ENCODE measurements around the gene INPP5A. TPM values are rescaled to one million over a fixed set of nuclear protein-coding genes. Genes with fewer than 3 reads are reported as not detected.

INPP5A gene
- total and polyA plus RNA-seq, 4 donors: 34.7 to 43.5 (median 41.2) TPM

DNA sequence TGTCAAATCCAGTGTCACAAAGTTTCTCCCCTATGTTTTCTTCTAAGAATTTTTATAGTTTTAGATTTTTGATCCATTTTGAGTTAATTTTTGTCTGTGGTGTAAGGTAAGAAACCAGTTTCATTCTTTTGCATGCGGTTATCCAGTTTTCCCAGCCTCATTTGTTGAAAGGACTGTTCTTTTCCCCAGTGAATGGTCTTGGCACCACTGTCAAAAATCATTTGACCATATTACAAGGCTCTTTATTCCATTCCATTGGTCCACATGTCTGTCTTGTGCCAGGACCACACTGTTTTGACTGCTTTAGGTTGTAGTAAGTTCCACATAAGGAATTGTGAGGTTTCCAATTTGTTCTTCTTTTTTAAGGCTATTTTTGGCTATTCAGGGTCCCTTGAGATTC is 64.0 kb downstream of the INPP5A start:
- no peak for DNase-seq (ENCODE audit: low read depth in 4 of 6, low spot score in 6 of 6)
- Histone ChIP-seq H3K27ac (ENCODE audit: low read depth, low read length) (no peak overlapping the region), H3K36me3 (ENCODE audit: control insufficient read depth, insufficient read depth, low read length) (peaks cover 6% of the 10 kb centered on the region), H3K27me3 (ENCODE audit: control insufficient read depth, insufficient read depth, low read length) (no peaks in the 10 kb centered on the region), H3K4me3 (ENCODE audit: low read depth, low read length) (no peak overlapping the region), H3K9me3 (ENCODE audit: control insufficient read depth, insufficient read depth, low read length) (peaks cover 3% of the 10 kb centered on the region), H3K4me1 (ENCODE audit: control insufficient read depth, insufficient read depth, low read length) (peaks cover 14% of the 10 kb centered on the region)
- WGBS (ENCODE audit: insufficient coverage): no CpG with 5 or more reads among the region's 1 CpG

DNA sequence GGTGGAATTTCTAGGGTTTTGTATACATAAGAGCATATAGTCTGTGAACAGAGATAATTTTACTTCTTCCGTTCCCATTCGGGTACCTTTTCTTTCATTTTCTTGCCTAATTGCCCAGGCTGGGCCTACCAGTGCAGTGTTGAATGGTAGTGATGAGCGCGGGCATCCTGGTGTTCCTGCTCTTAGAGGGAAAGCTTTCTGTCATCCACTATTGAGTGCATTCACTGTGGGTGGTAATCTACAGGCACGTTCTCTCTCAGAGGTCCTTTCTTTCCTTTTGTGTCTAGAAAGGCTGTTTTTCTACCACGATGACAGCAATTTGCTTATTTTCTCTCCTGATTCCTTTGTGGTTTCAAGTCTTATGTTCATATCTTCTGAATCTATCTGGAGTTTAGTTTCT is 65.0 kb downstream of the INPP5A start:
- 70% methylated on average over 4 of the region's 6 CpGs for WGBS (ENCODE audit: insufficient coverage)
- no peak overlapping the region for H3K4me3 ChIP-seq (ENCODE audit: low read depth, low read length)
- H3K36me3 ChIP-seq (ENCODE audit: control insufficient read depth, insufficient read depth, low read length): peaks cover 6% of the 10 kb centered on the region
- peaks cover 23% of the 10 kb centered on the region for H3K4me1 ChIP-seq (ENCODE audit: control insufficient read depth, insufficient read depth, low read length)
- H3K9me3 ChIP-seq (ENCODE audit: control insufficient read depth, insufficient read depth, low read length): peaks cover 3% of the 10 kb centered on the region
- no peaks in the 10 kb centered on the region for H3K27me3 ChIP-seq (ENCODE audit: control insufficient read depth, insufficient read depth, low read length)
- DNase-seq (ENCODE audit: low read depth in 4 of 6, low spot score in 6 of 6): peak in 1 of 6 donors; percentile 62
- no peak overlapping the region for H3K27ac ChIP-seq (ENCODE audit: low read depth, low read length)

GRCh38 chr10:132603851-132604533 is 66.4 kb downstream of the INPP5A start:
- Histone ChIP-seq H3K4me3 (ENCODE audit: low read depth, low read length) (no peak overlapping the region), H3K4me1 (ENCODE audit: control insufficient read depth, insufficient read depth, low read length) (peaks cover 34% of the 10 kb centered on the region), H3K9me3 (ENCODE audit: control insufficient read depth, insufficient read depth, low read length) (peaks cover 3% of the 10 kb centered on the region), H3K27ac (ENCODE audit: low read depth, low read length) (no peak overlapping the region), H3K27me3 (ENCODE audit: control insufficient read depth, insufficient read depth, low read length) (no peaks in the 10 kb centered on the region), H3K36me3 (ENCODE audit: control insufficient read depth, insufficient read depth, low read length) (peaks cover 17% of the 10 kb centered on the region)
- 98% methylated on average over 26 of the region's 30 CpGs for WGBS (ENCODE audit: insufficient coverage)
- no peak for DNase-seq (ENCODE audit: low read depth in 4 of 6, low spot score in 6 of 6)

GRCh38 chr10:132604686-132605085 is 67.1 kb downstream of the INPP5A start:
- Histone ChIP-seq H3K27me3 (ENCODE audit: control insufficient read depth, insufficient read depth, low read length) (no peaks in the 10 kb centered on the region), H3K4me1 (ENCODE audit: control insufficient read depth, insufficient read depth, low read length) (peaks cover 34% of the 10 kb centered on the region), H3K36me3 (ENCODE audit: control insufficient read depth, insufficient read depth, low read length) (peaks cover 17% of the 10 kb centered on the region), H3K9me3 (ENCODE audit: control insufficient read depth, insufficient read depth, low read length) (peaks cover 2% of the 10 kb centered on the region), H3K27ac (ENCODE audit: low read depth, low read length) (no peak overlapping the region), H3K4me3 (ENCODE audit: low read depth, low read length) (no peak overlapping the region)
- no peak for DNase-seq (ENCODE audit: low read depth in 4 of 6, low spot score in 6 of 6)
- 94% methylated on average over 3 of the region's 3 CpGs for WGBS (ENCODE audit: insufficient coverage)

GRCh38 chr10:132605390-132605789 is 67.8 kb downstream of the INPP5A start:
- H3K9me3 ChIP-seq (ENCODE audit: control insufficient read depth, insufficient read depth, low read length): no peaks in the 10 kb centered on the region
- H3K4me3 ChIP-seq (ENCODE audit: low read depth, low read length): no peak overlapping the region
- H3K36me3 ChIP-seq (ENCODE audit: control insufficient read depth, insufficient read depth, low read length): peaks cover 23% of the 10 kb centered on the region
- H3K4me1 ChIP-seq (ENCODE audit: control insufficient read depth, insufficient read depth, low read length): peaks cover 34% of the 10 kb centered on the region
- H3K27me3 ChIP-seq (ENCODE audit: control insufficient read depth, insufficient read depth, low read length): no peaks in the 10 kb centered on the region
- H3K27ac ChIP-seq (ENCODE audit: low read depth, low read length): no peak overlapping the region
- no peak for DNase-seq (ENCODE audit: low read depth in 4 of 6, low spot score in 6 of 6)
- WGBS (ENCODE audit: insufficient coverage): 77% methylated on average over 6 of the region's 8 CpGs

- no peak for DNase-seq (ENCODE audit: low read depth in 4 of 6, low spot score in 6 of 6)
- Histone ChIP-seq H3K4me1 (ENCODE audit: control insufficient read depth, insufficient read depth, low read length) (peaks cover 34% of the 10 kb centered on the region), H3K4me3 (ENCODE audit: low read depth, low read length) (no peak overlapping the region), H3K27me3 (ENCODE audit: control insufficient read depth, insufficient read depth, low read length) (no peaks in the 10 kb centered on the region), H3K36me3 (ENCODE audit: control insufficient read depth, insufficient read depth, low read length) (peaks cover 25% of the 10 kb centered on the region), H3K27ac (ENCODE audit: low read depth, low read length) (no peak overlapping the region), H3K9me3 (ENCODE audit: control insufficient read depth, insufficient read depth, low read length) (no peaks in the 10 kb centered on the region)
- WGBS (ENCODE audit: insufficient coverage): 91% methylated on average over 14 of the region's 28 CpGs
Observed at GRCh38 chr10:132606031-132606491, 68.5 kb downstream of the INPP5A start.

DNA sequence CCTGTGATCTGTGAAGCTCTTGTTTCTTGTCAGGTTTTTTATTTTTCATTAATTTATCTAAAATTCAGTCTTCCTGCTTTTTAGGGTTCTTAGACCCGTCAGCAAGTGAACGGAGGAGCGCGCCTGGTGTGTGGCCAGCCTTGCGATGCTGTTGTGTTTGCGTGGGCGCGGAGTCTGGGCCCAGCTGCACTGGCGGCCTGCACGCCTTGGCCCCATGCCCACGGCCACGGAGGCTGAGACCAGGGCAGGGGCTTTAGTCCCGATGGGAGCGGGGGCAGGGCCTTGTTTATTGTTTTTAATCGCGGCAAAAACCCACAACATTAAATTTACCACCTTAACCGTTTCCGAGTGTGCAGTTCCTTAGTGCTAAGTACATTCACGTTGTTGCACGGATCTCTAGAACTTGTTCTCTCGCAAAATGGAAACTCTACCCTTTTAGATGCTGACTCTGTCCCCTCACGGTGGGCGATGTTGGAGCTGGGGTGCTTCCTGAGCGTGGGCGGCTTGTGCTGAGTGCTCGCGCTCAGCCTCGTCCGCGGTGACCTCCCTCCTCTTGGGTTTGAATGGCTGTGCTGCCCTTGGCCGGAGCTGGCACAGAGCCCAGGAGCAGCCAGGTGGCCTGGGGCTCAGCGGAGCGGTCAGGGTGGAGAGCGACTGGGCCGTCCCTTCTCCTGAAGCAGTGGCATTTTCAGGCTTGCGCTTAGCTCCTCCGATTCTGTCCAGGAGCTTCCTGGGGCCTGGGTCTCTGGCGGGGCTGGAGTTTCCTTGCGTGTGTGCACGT is 69.1 kb downstream of the INPP5A start:
- WGBS (ENCODE audit: insufficient coverage): 45% methylated on average over 32 of the region's 40 CpGs
- Histone ChIP-seq H3K4me1 (ENCODE audit: control insufficient read depth, insufficient read depth, low read length) (peaks cover 36% of the 10 kb centered on the region), H3K36me3 (ENCODE audit: control insufficient read depth, insufficient read depth, low read length) (peaks cover 27% of the 10 kb centered on the region), H3K27me3 (ENCODE audit: control insufficient read depth, insufficient read depth, low read length) (no peaks in the 10 kb centered on the region), H3K4me3 (ENCODE audit: low read depth, low read length) (no peak overlapping the region), H3K9me3 (ENCODE audit: control insufficient read depth, insufficient read depth, low read length) (no peaks in the 10 kb centered on the region), H3K27ac (ENCODE audit: low read depth, low read length) (no peak overlapping the region)
- DNase-seq (ENCODE audit: low read depth in 4 of 6, low spot score in 6 of 6): peak in 2 of 6 donors; percentile 48 to 61

DNA sequence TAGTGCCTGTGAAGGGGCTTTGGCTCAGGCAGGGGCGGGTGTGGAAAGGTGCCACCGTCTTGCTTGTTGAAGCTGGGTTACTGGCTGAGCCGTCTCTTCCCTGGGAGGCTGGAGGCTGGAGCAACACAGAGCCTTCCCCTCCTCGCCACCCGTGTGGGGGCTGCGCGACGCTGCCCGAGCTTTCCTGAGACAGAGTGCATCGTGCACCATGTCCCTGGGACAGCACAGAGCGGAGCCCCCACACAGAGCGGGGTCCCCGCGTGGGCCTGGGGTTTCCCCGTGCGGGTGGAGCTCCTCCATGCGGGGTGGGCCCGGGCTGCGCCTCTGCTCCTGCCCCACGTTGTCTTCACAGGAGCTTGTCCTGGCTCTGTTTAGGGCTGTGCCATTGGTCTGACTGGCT is 69.9 kb downstream of the INPP5A start:
- Histone ChIP-seq H3K4me1 (ENCODE audit: control insufficient read depth, insufficient read depth, low read length) (peaks cover 44% of the 10 kb centered on the region), H3K27me3 (ENCODE audit: control insufficient read depth, insufficient read depth, low read length) (no peaks in the 10 kb centered on the region), H3K9me3 (ENCODE audit: control insufficient read depth, insufficient read depth, low read length) (no peaks in the 10 kb centered on the region), H3K4me3 (ENCODE audit: low read depth, low read length) (no peak overlapping the region), H3K27ac (ENCODE audit: low read depth, low read length) (no peak overlapping the region), H3K36me3 (ENCODE audit: control insufficient read depth, insufficient read depth, low read length) (peaks cover 28% of the 10 kb centered on the region)
- 75% methylated on average over 19 of the region's 20 CpGs for WGBS (ENCODE audit: insufficient coverage)
- DNase-seq (ENCODE audit: low read depth in 4 of 6, low spot score in 6 of 6): no peak

DNA sequence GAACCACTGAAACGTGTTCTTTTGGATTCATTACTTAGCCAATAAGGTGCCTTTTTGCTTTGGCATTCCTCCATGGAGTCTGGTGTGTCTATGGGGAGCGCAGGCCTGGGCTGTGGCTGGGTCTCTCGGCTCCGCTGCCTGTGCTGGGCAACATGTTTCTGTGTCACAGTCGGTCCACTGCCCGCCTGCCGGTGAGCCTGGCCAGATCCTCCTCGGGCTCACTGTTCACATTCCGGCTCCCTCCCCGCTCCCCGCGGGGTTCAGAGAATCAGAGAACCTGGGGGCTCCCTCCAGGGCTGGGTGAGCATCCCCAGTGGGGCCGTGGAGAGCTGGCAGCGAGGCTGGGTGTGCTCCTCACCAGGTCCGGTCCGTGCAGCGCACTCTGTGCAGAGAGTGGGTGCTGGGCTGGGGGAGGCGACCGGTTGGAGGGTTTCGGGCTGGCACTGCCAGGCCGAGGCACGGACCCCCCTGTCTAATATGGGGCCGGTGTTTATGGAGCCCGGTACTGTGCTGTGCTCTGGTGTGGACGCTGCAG is 70.4 kb downstream of the INPP5A start:
- Histone ChIP-seq H3K4me1 (ENCODE audit: control insufficient read depth, insufficient read depth, low read length) (peaks cover 49% of the 10 kb centered on the region), H3K4me3 (ENCODE audit: low read depth, low read length) (no peak overlapping the region), H3K9me3 (ENCODE audit: control insufficient read depth, insufficient read depth, low read length) (no peaks in the 10 kb centered on the region), H3K27ac (ENCODE audit: low read depth, low read length) (no peak overlapping the region), H3K36me3 (ENCODE audit: control insufficient read depth, insufficient read depth, low read length) (peaks cover 28% of the 10 kb centered on the region), H3K27me3 (ENCODE audit: control insufficient read depth, insufficient read depth, low read length) (no peaks in the 10 kb centered on the region)
- WGBS (ENCODE audit: insufficient coverage): 83% methylated on average over 25 of the region's 25 CpGs
- DNase-seq (ENCODE audit: low read depth in 4 of 6, low spot score in 6 of 6): no peak
